Activated naive CD4-positive, alpha-beta T cell treated with anti-CD3 and anti-CD28 coated beads, Interleukin-2, amount 10 ng/mL, durations not matched to agents 7 days and 5 days (primary cell): ENCODE measurements around the gene ARL5B.

Experiments
- CTCF ChIA-PET: fragments of 350-600 bp; sonication (Branson Sonifier 250); formaldehyde crosslinking; loops from one replicate; lab custom pipeline; 2021; ENCODE audit warnings: antibody characterized with exemption; lab: Charles Lee
- DNase-seq: peaks from one replicate; pipeline ENCODE4 v3.0.0-alpha.2; 2020
- H3K27ac Mint-ChIP-seq: one replicate; pipeline ENCODE4 v1.8.0; 2021; ENCODE audit warnings: mild to moderate bottlenecking, moderate library complexity, mixed read lengths
- H3K27me3 Mint-ChIP-seq: one replicate; pipeline ENCODE4 v1.8.0; 2021; ENCODE audit warnings: mild to moderate bottlenecking, mixed read lengths
- H3K36me3 Mint-ChIP-seq: one replicate; pipeline ENCODE4 v1.8.0; 2021; ENCODE audit warnings: mixed read lengths
- H3K4me1 Mint-ChIP-seq: one replicate; pipeline ENCODE4 v1.8.0; 2021; ENCODE audit warnings: mixed read lengths
- H3K4me3 Mint-ChIP-seq: one replicate; pipeline ENCODE4 v1.8.0; 2021; ENCODE audit warnings: mild to moderate bottlenecking, moderate library complexity, mixed read lengths
- H3K9me3 Mint-ChIP-seq: one replicate; pipeline ENCODE4 v1.8.0; 2021; ENCODE audit warnings: mixed read lengths

Gene ARL5B

GRCh38 chr10:18703521-18703920 lies 44.3 kb downstream of the ARL5B start:
- no peak overlapping the region for H3K27ac Mint-ChIP-seq
- CTCF ChIA-PET = no interaction called here
- H3K4me3 Mint-ChIP-seq = no peak overlapping the region
- no peaks in the 10 kb centered on the region for H3K36me3 Mint-ChIP-seq
- no peaks in the 10 kb centered on the region for H3K9me3 Mint-ChIP-seq
- no peak for DNase-seq
- H3K4me1 Mint-ChIP-seq = no peaks in the 10 kb centered on the region
- peaks cover 5% of the 10 kb centered on the region for H3K27me3 Mint-ChIP-seq

DNA sequence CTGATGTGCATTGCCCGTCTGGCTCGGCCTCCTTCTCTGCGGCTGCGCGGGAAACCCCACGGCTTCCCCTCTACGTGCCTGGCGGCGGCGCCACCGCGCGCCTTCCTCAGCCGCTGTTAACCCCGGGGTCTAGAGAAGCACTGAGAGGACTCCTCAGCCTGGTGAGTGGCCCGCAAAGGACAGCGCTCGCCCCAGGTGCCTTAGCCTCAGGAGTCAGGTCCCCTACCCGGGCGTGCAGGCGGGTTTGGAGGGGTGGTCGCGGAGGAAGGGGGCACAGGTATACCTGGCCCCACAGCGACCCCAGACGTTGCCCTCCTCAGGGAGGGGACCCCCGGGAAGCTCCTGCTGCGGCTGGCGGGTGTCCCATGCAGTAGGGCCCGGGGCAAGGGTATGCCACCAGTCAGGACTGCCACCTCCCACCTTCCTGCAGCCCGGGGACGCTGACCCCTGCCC lies 51.0 kb downstream of the ARL5B start:
- Mint-ChIP-seq H3K9me3 (no peaks in the 10 kb centered on the region), H3K27me3 (no peaks in the 10 kb centered on the region), H3K4me3 (no peak overlapping the region), H3K4me1 (no peaks in the 10 kb centered on the region), H3K36me3 (no peaks in the 10 kb centered on the region), H3K27ac (no peak overlapping the region)
- CTCF ChIA-PET = no interaction called here
- DNase-seq = no peak

- DNase-seq = no peak
Observed at GRCh38 chr10:18713077-18713476, 53.8 kb downstream of the ARL5B start.

DNA sequence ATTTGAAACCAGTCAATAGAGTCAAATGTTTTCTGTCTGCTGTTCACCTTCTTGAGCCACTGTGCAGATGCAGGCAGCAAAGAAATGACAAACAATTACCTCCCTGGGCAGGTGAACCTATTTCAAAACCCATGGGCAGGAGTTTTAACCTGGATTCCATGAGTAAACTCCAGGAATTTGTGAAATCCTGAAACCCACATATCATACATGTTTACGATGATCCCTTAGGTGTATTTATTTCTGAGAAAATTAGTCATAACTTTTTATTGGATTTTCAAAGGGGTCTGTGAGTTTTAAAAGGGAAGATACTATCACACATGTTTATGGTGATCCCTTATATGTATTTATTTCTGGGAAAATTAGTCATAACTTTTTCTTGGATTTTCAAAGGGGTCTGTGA lies 59.8 kb downstream of the ARL5B start:
- H3K27me3 Mint-ChIP-seq = no peaks in the 10 kb centered on the region
- CTCF ChIA-PET = no interaction called here
- no peaks in the 10 kb centered on the region for H3K9me3 Mint-ChIP-seq
- H3K27ac Mint-ChIP-seq = no peak overlapping the region
- H3K4me1 Mint-ChIP-seq = no peaks in the 10 kb centered on the region
- no peak for DNase-seq
- H3K36me3 Mint-ChIP-seq = no peaks in the 10 kb centered on the region
- no peak overlapping the region for H3K4me3 Mint-ChIP-seq

More at GRCh38 chr10:18713077-18713476, 53.8 kb downstream of the ARL5B start:
- H3K4me3 Mint-ChIP-seq = no peak overlapping the region
- H3K4me1 Mint-ChIP-seq = no peaks in the 10 kb centered on the region
- CTCF ChIA-PET = no interaction called here
- H3K27me3 Mint-ChIP-seq = no peaks in the 10 kb centered on the region
- no peak overlapping the region for H3K27ac Mint-ChIP-seq
- H3K36me3 Mint-ChIP-seq = no peaks in the 10 kb centered on the region
- H3K9me3 Mint-ChIP-seq = no peaks in the 10 kb centered on the region

GRCh38 chr10:18719811-18720210 lies 60.6 kb downstream of the ARL5B start:
- CTCF ChIA-PET = no interaction called here
- DNase-seq = no peak
- H3K4me1 Mint-ChIP-seq = no peaks in the 10 kb centered on the region
- no peak overlapping the region for H3K27ac Mint-ChIP-seq
- H3K4me3 Mint-ChIP-seq = no peak overlapping the region
- no peaks in the 10 kb centered on the region for H3K9me3 Mint-ChIP-seq
- no peaks in the 10 kb centered on the region for H3K27me3 Mint-ChIP-seq
- H3K36me3 Mint-ChIP-seq = no peaks in the 10 kb centered on the region

GRCh38 chr10:18721067-18721466 lies 61.8 kb downstream of the ARL5B start:
- Mint-ChIP-seq H3K36me3 (no peaks in the 10 kb centered on the region), H3K4me3 (no peak overlapping the region), H3K27ac (no peak overlapping the region), H3K4me1 (no peaks in the 10 kb centered on the region), H3K9me3 (no peaks in the 10 kb centered on the region), H3K27me3 (no peaks in the 10 kb centered on the region)
- DNase-seq = no peak
- CTCF ChIA-PET = no interaction called here

DNA sequence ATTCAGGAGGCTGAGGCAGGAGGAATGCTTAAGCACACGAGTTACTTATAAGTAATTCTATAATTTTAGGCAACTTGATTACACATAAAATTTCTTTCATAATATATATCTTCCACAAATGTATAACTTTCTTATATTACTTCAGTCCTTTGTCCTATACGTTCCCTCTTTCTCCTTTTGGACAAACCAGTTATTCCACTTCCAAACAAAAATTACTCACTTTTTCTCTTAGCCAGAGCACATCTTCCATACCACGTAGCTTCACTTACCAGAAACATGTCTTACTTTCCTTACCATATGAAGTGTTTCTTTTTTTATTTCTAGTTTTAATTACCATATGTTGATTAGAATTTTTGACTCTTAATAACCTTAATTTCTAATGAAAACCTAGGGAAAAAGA lies 64.6 kb downstream of the ARL5B start:
- H3K4me1 Mint-ChIP-seq = no peaks in the 10 kb centered on the region
- no peaks in the 10 kb centered on the region for H3K27me3 Mint-ChIP-seq
- no peak for DNase-seq
- H3K4me3 Mint-ChIP-seq = no peak overlapping the region
- no peak overlapping the region for H3K27ac Mint-ChIP-seq
- no peaks in the 10 kb centered on the region for H3K36me3 Mint-ChIP-seq
- no peaks in the 10 kb centered on the region for H3K9me3 Mint-ChIP-seq
- CTCF ChIA-PET = no interaction called here
